ENCODE data around the gene UBE4A. TPM values are rescaled to one million over a fixed set of nuclear protein-coding genes. Genes with fewer than 3 reads are reported as not detected.
A peak's percentile ranks its signal among the peaks of the same experiment; 100 is the strongest.

UBE4A gene
- total RNA-seq, 1 donor from 2014 or later = 40.0 TPM

DNA sequence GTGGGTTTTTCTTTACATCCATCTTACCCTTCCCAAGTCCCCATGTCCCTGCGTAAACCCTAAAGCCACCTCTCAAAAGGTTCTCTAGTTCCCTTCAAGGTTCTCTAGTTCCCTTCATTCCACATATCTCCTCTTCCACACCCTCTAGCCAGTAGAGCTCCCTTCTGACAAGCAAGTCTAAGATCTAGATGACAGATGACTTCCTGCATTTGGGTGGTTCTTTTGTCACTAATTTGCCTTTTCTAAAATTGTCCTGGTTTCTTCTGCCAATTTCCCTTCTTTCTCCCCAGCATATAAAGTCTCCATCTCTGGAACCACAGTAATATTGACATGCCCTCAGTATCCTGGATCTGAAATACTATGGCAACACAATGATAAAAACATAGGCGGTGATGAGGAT lies 47.1 kb upstream of the UBE4A start:
- H3K36me3 ChIP-seq = no peaks in the 10 kb centered on the region
- peaks cover 24% of the 10 kb centered on the region for H3K4me1 ChIP-seq
- H3K4me3 ChIP-seq = no peak overlapping the region
- TF ChIP-seq, protein P1, sequence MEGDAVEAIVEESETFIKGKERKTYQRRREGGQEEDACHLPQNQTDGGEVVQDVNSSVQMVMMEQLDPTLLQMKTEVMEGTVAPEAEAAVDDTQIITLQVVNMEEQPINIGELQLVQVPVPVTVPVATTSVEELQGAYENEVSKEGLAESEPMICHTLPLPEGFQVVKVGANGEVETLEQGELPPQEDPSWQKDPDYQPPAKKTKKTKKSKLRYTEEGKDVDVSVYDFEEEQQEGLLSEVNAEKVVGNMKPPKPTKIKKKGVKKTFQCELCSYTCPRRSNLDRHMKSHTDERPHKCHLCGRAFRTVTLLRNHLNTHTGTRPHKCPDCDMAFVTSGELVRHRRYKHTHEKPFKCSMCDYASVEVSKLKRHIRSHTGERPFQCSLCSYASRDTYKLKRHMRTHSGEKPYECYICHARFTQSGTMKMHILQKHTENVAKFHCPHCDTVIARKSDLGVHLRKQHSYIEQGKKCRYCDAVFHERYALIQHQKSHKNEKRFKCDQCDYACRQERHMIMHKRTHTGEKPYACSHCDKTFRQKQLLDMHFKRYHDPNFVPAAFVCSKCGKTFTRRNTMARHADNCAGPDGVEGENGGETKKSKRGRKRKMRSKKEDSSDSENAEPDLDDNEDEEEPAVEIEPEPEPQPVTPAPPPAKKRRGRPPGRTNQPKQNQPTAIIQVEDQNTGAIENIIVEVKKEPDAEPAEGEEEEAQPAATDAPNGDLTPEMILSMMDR (IDR thresholded peaks at IDR 0.05) = no peak
- no peak overlapping the region for H3K27ac ChIP-seq
- ATAC-seq (no peak), DNase-seq (no peak)
- H3K9me3 ChIP-seq = no peaks in the 10 kb centered on the region
- peaks cover 4% of the 10 kb centered on the region for H3K27me3 ChIP-seq
- intact Hi-C loops (cut with DNase I) = no loop called here

DNA sequence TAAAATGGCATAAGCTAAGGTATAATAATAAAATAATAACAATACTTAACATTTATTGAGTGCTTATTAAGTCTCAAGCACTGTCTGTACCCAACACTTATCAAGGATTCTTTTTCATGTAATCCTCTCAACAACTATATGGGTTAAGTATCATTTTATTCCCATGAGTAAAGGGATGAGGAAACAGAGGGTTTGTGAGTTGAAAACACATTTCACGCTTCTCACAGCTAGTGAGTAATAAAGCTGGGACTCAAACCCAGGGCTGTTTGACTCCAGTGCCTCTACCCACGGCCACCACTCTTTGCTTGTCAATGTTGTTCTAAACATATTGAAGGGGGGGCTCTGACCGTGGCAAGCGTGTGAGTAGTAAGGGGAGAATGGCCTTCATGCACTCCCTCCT lies 46.2 kb upstream of the UBE4A start:
- H3K36me3 ChIP-seq = no peaks in the 10 kb centered on the region
- DNase-seq (no peak), ATAC-seq (no peak)
- no peaks in the 10 kb centered on the region for H3K9me3 ChIP-seq
- intact Hi-C loops (cut with DNase I) = no loop called here
- TF ChIP-seq, protein P1 (IDR thresholded peaks at IDR 0.05) = no peak
- H3K27ac ChIP-seq = no peak overlapping the region
- H3K4me3 ChIP-seq = no peak overlapping the region
- H3K27me3 ChIP-seq = peaks cover 4% of the 10 kb centered on the region
- peaks cover 24% of the 10 kb centered on the region for H3K4me1 ChIP-seq

DNA sequence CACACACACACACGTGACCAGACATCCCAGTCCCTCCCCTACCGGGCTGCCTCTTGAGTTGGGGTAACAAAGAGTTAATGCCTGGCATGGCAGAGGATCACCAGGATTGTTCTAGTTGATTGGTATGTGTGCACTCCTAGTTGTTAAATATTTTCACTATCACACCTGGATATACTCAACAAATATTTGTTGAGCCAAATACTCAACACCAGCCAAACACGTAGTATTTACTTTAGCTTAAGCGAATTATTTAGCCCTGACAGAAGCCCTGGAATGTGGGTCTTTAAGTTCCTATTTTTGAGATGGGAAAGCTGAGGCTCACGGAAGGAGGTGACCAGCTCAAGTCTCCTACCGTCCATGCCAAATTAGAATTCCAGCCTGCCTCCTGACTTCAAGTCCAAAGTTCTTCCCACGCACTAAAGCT lies 44.4 kb upstream of the UBE4A start:
- Histone ChIP-seq H3K4me1 (peaks cover 34% of the 10 kb centered on the region), H3K27me3 (peaks cover 4% of the 10 kb centered on the region), H3K36me3 (no peaks in the 10 kb centered on the region), H3K4me3 (no peak overlapping the region), H3K9me3 (no peaks in the 10 kb centered on the region), H3K27ac (peak overlapping the region; percentile 24)
- DNase-seq = no peak
- TF ChIP-seq, protein P1 (IDR thresholded peaks at IDR 0.05) = no peak
- peak; percentile 27 for ATAC-seq
- intact Hi-C loops (cut with DNase I) = no loop called here

DNA sequence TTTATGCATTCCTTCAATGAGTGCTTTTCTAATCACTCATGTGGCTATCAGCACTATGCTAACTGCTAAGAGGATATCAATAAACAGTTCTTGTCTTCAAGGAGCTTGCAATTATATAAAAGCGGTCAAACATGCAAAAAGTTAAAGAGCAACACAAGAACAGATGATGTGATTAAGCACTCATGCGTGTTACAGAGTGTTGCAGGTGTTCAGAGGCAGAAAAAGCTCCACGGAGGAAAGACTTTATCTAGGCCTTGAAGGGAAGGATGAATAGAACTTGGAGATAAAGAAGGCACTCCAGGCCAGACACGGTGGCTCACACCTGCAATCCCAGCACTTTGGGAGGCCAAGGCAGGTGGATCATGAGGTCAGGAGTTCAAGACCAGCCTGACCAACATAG lies 41.3 kb upstream of the UBE4A start:
- Histone ChIP-seq H3K27me3 (peaks cover 4% of the 10 kb centered on the region), H3K27ac (no peak overlapping the region), H3K36me3 (no peaks in the 10 kb centered on the region), H3K9me3 (no peaks in the 10 kb centered on the region), H3K4me1 (peaks cover 35% of the 10 kb centered on the region), H3K4me3 (no peak overlapping the region)
- TF ChIP-seq, protein P1 (IDR thresholded peaks at IDR 0.05) = no peak
- intact Hi-C loops (cut with DNase I) = no loop called here
- ATAC-seq (no peak), DNase-seq (no peak)

DNA sequence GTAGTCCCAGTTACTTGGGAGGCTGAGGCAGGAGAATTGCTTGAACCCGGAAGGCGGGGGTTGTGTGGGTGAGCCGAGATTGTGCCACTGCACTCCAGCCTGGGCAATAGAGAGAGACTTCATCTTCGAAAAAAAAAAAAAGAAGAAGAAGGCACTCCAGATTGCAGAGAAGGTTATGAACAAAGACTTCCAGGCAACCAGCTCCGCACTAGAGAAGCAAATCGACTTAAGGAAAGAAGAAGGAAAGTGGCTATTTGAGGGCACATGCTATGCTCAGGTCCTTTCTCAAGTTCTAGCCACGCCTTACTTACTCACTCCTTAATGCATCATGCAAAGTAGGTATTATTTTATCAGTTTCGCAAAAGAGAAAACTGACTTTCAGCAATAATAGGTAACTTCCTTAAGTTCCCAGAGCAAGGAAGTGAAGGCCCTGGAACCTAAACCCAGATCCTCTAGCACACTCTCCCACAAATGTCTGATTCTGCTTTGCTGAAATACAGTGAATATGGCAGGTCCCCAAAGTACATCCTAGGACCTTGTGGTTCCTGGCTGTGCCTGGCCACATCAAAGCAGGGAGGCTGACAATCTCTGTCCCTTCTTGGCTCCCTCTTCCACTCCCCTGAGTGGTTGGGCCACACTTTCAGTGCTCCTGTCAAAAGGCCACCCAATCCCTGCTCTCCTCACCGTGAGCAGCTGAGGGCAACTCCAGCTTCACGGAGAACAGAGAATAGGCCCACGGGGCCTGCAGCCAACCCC lies 40.6 kb upstream of the UBE4A start:
- H3K36me3 ChIP-seq = no peaks in the 10 kb centered on the region
- peak overlapping the region; percentile 63 for H3K27ac ChIP-seq
- peaks cover 2% of the 10 kb centered on the region for H3K27me3 ChIP-seq
- DNase-seq (peak; percentile 82), ATAC-seq (peak; percentile 45)
- no peak overlapping the region for H3K4me3 ChIP-seq
- TF ChIP-seq, protein P1 (IDR thresholded peaks at IDR 0.05) = no peak
- H3K9me3 ChIP-seq = no peaks in the 10 kb centered on the region
- peaks cover 35% of the 10 kb centered on the region for H3K4me1 ChIP-seq
- intact Hi-C loops (cut with DNase I) = no loop called here
